Chondrocyte (in vitro differentiated cells): ENCODE data around the gene OR51T1. TPM values are rescaled to one million over a fixed set of nuclear protein-coding genes. Genes with fewer than 3 reads are reported as not detected.

Experiments
- DNase-seq: peaks from one replicate; pipeline ENCODE4 v3.0.0; 2021; ENCODE audit warnings: mixed read lengths, low spot score
- H3K27ac Mint-ChIP-seq: one replicate; pipeline ENCODE4 v1.8.0; 2021; ENCODE audit warnings: mild to moderate bottlenecking, moderate library complexity, mixed read lengths; ENCODE audit not compliant: unreplicated experiment
- H3K27me3 Mint-ChIP-seq: 2 replicates; pipeline ENCODE4 v1.8.0; 2021; ENCODE audit warnings: low read depth, mixed read lengths
- H3K36me3 Mint-ChIP-seq: 2 replicates; pipeline ENCODE4 v1.8.0; 2021; ENCODE audit warnings: low read depth, mixed read lengths
- H3K4me1 Mint-ChIP-seq: 2 replicates; pipeline ENCODE4 v1.8.0; 2021; ENCODE audit warnings: low read depth, mild to moderate bottlenecking, mixed read lengths
- H3K4me3 Mint-ChIP-seq: one replicate; pipeline ENCODE4 v1.8.0; 2021; ENCODE audit warnings: mild to moderate bottlenecking, moderate library complexity, mixed read lengths; ENCODE audit not compliant: unreplicated experiment
- H3K9me3 Mint-ChIP-seq: 2 replicates; pipeline ENCODE4 v1.8.0; 2021; ENCODE audit warnings: low read depth, mixed read lengths
- CTCF ChIP-seq: fragments of 200-600 bp; sonication (generic); IDR thresholded peaks from 2 replicates; pipeline ENCODE4 v1.5.0; 2021; ENCODE audit warnings: antibody characterized with exemption, mild to moderate bottlenecking, moderate library complexity
- total RNA-seq: library from RNA; stranded (reverse); gene quantifications from 3 replicates; pipeline ENCODE4 v1.2.1, GENCODE V29; 2021

OR51T1 gene
- total RNA-seq, 1 donor from 2014 or later = not detected

GRCh38 chr11:4903484-4903883 lies 21.8 kb downstream of the OR51T1 start, which contains the start of gene OR51A7:
Gene OR51A7 (plus strand): TSS chr11:4903783. CDS start chr11:4907370, 3,587 bp downstream.
- Mint-ChIP-seq H3K27ac (no peak within 1 kb of the TSS), H3K27me3 (peaks cover 5% of the 10 kb centered on the region), H3K4me3 (no peak within 1 kb of the TSS), H3K4me1 (no peaks in the 10 kb centered on the region), H3K36me3 (no peaks in the 10 kb centered on the region), H3K9me3 (peaks cover 3% of the 10 kb centered on the region)
- TF ChIP-seq CTCF = no peak
- DNase-seq = no peak

GRCh38 chr11:4916581-4916980 lies 34.9 kb downstream of the OR51T1 start:
- H3K36me3 Mint-ChIP-seq = peaks cover 1% of the 10 kb centered on the region
- no peak for DNase-seq

GRCh38 chr11:4919250-4919649 lies 37.5 kb downstream of the OR51T1 start, which contains the start of gene OR51G2:
Gene OR51G2 (minus strand): TSS chr11:4919350. CDS start chr11:4915663, 3,687 bp downstream.
- TF ChIP-seq CTCF = no peak
- H3K4me3 Mint-ChIP-seq = no peak within 1 kb of the TSS
- no peak within 1 kb of the TSS for H3K27ac Mint-ChIP-seq
- peaks cover 1% of the 10 kb centered on the region for H3K36me3 Mint-ChIP-seq
- H3K4me1 Mint-ChIP-seq = no peaks in the 10 kb centered on the region
- peaks cover 15% of the 10 kb centered on the region for H3K27me3 Mint-ChIP-seq
- H3K9me3 Mint-ChIP-seq = no peaks in the 10 kb centered on the region
- DNase-seq = no peak

More at GRCh38 chr11:4916581-4916980, 34.9 kb downstream of the OR51T1 start:
- no peak overlapping the region for H3K4me3 Mint-ChIP-seq
- H3K27ac Mint-ChIP-seq = no peak overlapping the region
- TF ChIP-seq CTCF = no peak
- peaks cover 15% of the 10 kb centered on the region for H3K27me3 Mint-ChIP-seq
- no peaks in the 10 kb centered on the region for H3K9me3 Mint-ChIP-seq
- H3K4me1 Mint-ChIP-seq = no peaks in the 10 kb centered on the region

GRCh38 chr11:4921796-4922195 lies 40.1 kb downstream of the OR51T1 start:
- Mint-ChIP-seq H3K36me3 (no peaks in the 10 kb centered on the region), H3K27me3 (peaks cover 19% of the 10 kb centered on the region), H3K27ac (no peak overlapping the region), H3K4me3 (no peak overlapping the region), H3K4me1 (no peaks in the 10 kb centered on the region), H3K9me3 (no peaks in the 10 kb centered on the region)
- DNase-seq = no peak
- no peak for TF ChIP-seq CTCF

- H3K4me3 Mint-ChIP-seq = no peak overlapping the region
- no peaks in the 10 kb centered on the region for H3K36me3 Mint-ChIP-seq
- no peak for TF ChIP-seq CTCF
- no peaks in the 10 kb centered on the region for H3K9me3 Mint-ChIP-seq
- H3K27me3 Mint-ChIP-seq = peaks cover 19% of the 10 kb centered on the region
- no peaks in the 10 kb centered on the region for H3K4me1 Mint-ChIP-seq
- no peak overlapping the region for H3K27ac Mint-ChIP-seq
- DNase-seq = no peak
These were observed 40.6 kb downstream of the OR51T1 start for GRCh38 chr11:4922304-4922703.
